ENCODE results near the gene TM9SF1. TPM values are rescaled to one million over a fixed set of nuclear protein-coding genes. Genes with fewer than 3 reads are reported as not detected.
A peak's percentile ranks its signal among the peaks of the same experiment; 100 is the strongest.

The TM9SF1 gene
- total RNA-seq, 1 donor from 2014 or later, result 18.3 TPM

DNA sequence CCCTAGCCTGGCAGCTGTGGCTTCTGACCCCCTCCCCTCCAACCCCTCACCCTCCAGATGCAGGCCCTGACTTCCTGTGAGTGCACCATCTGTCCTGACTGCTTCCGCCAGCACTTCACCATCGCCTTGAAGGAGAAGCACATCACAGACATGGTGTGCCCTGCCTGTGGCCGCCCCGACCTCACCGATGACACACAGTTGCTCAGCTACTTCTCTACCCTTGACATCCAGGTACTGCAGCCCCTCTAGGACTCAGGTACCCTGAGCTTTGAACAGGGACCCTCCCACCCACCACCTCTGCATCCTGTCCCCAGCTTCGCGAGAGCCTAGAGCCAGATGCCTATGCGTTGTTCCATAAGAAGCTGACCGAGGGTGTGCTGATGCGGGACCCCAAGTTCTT, 40.1 kb downstream of the TM9SF1 start:
- Histone ChIP-seq H3K27ac (ENCODE audit: low read depth, low read length) (no peak overlapping the region), H3K4me3 (ENCODE audit: low read length in 3 of 3) (no peak overlapping the region), H3K36me3 (ENCODE audit: control insufficient read depth in 3 of 3, insufficient read depth in 3 of 3, low read length in 3 of 3) (peaks cover 62 to 72% (median 69%) of the 10 kb centered on the region in 3 donors), H3K9me3 (ENCODE audit: control insufficient read depth in 3 of 3, low read length in 3 of 3) (no peaks in the 10 kb centered on the region), H3K27me3 (ENCODE audit: control insufficient read depth in 3 of 3, insufficient read depth in 3 of 3, low read length in 3 of 3) (no peaks in the 10 kb centered on the region), H3K9ac (ENCODE audit: low read depth in 1 of 3, low read length in 3 of 3) (peak overlapping the region in 1 of 3 donors; percentile 11), H3K4me1 (ENCODE audit: control insufficient read depth in 3 of 3, insufficient read depth in 3 of 3, low read length in 3 of 3) (peaks cover 0 to 5% (median 0%) of the 10 kb centered on the region in 3 donors)

- peak overlapping the region in 1 of 3 donors; percentile 43 for H3K9ac ChIP-seq (ENCODE audit: low read depth in 1 of 3, low read length in 3 of 3)
- H3K27me3 ChIP-seq (ENCODE audit: control insufficient read depth in 3 of 3, insufficient read depth in 3 of 3, low read length in 3 of 3), result no peaks in the 10 kb centered on the region
- peaks cover 11 to 25% (median 17%) of the 10 kb centered on the region in 3 donors for H3K4me1 ChIP-seq (ENCODE audit: control insufficient read depth in 3 of 3, insufficient read depth in 3 of 3, low read length in 3 of 3)
- no peak overlapping the region for H3K27ac ChIP-seq (ENCODE audit: low read depth, low read length)
- no peaks in the 10 kb centered on the region for H3K9me3 ChIP-seq (ENCODE audit: control insufficient read depth in 3 of 3, low read length in 3 of 3)
- no peak overlapping the region for H3K4me3 ChIP-seq (ENCODE audit: low read length in 3 of 3)
- H3K36me3 ChIP-seq (ENCODE audit: control insufficient read depth in 3 of 3, insufficient read depth in 3 of 3, low read length in 3 of 3), result peaks cover 48 to 66% (median 52%) of the 10 kb centered on the region in 3 donors
Observed at GRCh38 chr14:24151404-24152080, 43.7 kb downstream of the TM9SF1 start.

- H3K27ac ChIP-seq (ENCODE audit: low read depth, low read length), result no peak overlapping the region
- peaks cover 44 to 62% (median 48%) of the 10 kb centered on the region in 3 donors for H3K36me3 ChIP-seq (ENCODE audit: control insufficient read depth in 3 of 3, insufficient read depth in 3 of 3, low read length in 3 of 3)
- no peaks in the 10 kb centered on the region for H3K27me3 ChIP-seq (ENCODE audit: control insufficient read depth in 3 of 3, insufficient read depth in 3 of 3, low read length in 3 of 3)
- no peak overlapping the region for H3K4me3 ChIP-seq (ENCODE audit: low read length in 3 of 3)
- peak overlapping the region in 1 of 3 donors; percentile 43 for H3K9ac ChIP-seq (ENCODE audit: low read depth in 1 of 3, low read length in 3 of 3)
- H3K9me3 ChIP-seq (ENCODE audit: control insufficient read depth in 3 of 3, low read length in 3 of 3), result no peaks in the 10 kb centered on the region
- H3K4me1 ChIP-seq (ENCODE audit: control insufficient read depth in 3 of 3, insufficient read depth in 3 of 3, low read length in 3 of 3), result peaks cover 15 to 28% (median 21%) of the 10 kb centered on the region in 3 donors
Observed at GRCh38 chr14:24150993-24151392, 44.2 kb downstream of the TM9SF1 start.

DNA sequence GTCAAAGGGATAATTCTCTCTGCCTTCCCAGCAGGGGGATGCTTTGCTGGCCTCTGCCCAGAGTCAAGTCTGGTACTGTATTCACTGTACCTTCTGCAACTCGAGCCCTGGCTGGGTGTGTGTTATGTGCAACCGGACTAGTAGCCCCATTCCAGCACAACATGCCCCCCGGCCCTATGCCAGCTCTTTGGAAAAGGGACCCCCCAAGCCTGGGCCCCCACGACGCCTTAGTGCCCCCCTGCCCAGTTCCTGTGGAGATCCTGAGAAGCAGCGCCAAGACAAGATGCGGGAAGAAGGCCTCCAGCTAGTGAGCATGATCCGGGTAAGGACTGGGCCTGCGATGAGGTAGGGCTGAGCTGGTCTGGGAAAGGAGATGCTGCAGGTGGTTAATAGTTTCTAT, 44.7 kb downstream of the TM9SF1 start:
- H3K27ac ChIP-seq (ENCODE audit: low read depth, low read length), result no peak overlapping the region
- H3K4me1 ChIP-seq (ENCODE audit: control insufficient read depth in 3 of 3, insufficient read depth in 3 of 3, low read length in 3 of 3), result peaks cover 19 to 33% (median 25%) of the 10 kb centered on the region in 3 donors
- H3K4me3 ChIP-seq (ENCODE audit: low read length in 3 of 3), result no peak overlapping the region
- H3K27me3 ChIP-seq (ENCODE audit: control insufficient read depth in 3 of 3, insufficient read depth in 3 of 3, low read length in 3 of 3), result no peaks in the 10 kb centered on the region
- H3K9ac ChIP-seq (ENCODE audit: low read depth in 1 of 3, low read length in 3 of 3), result no peak overlapping the region
- H3K36me3 ChIP-seq (ENCODE audit: control insufficient read depth in 3 of 3, insufficient read depth in 3 of 3, low read length in 3 of 3), result peaks cover 41 to 58% (median 44%) of the 10 kb centered on the region in 3 donors
- H3K9me3 ChIP-seq (ENCODE audit: control insufficient read depth in 3 of 3, low read length in 3 of 3), result no peaks in the 10 kb centered on the region

- no peaks in the 10 kb centered on the region for H3K9me3 ChIP-seq (ENCODE audit: control insufficient read depth in 3 of 3, low read length in 3 of 3)
- no peak overlapping the region for H3K4me3 ChIP-seq (ENCODE audit: low read length in 3 of 3)
- H3K9ac ChIP-seq (ENCODE audit: low read depth in 1 of 3, low read length in 3 of 3), result peak overlapping the region in 1 of 3 donors; percentile 8
- H3K36me3 ChIP-seq (ENCODE audit: control insufficient read depth in 3 of 3, insufficient read depth in 3 of 3, low read length in 3 of 3), result peaks cover 38 to 53% (median 39%) of the 10 kb centered on the region in 3 donors
- peaks cover 24 to 35% (median 30%) of the 10 kb centered on the region in 3 donors for H3K4me1 ChIP-seq (ENCODE audit: control insufficient read depth in 3 of 3, insufficient read depth in 3 of 3, low read length in 3 of 3)
- H3K27me3 ChIP-seq (ENCODE audit: control insufficient read depth in 3 of 3, insufficient read depth in 3 of 3, low read length in 3 of 3), result no peaks in the 10 kb centered on the region
- H3K27ac ChIP-seq (ENCODE audit: low read depth, low read length), result no peak overlapping the region
Observed at GRCh38 chr14:24150061-24150460, 45.2 kb downstream of the TM9SF1 start.

GRCh38 chr14:24149302-24149969, 45.8 kb downstream of the TM9SF1 start:
- Histone ChIP-seq H3K36me3 (ENCODE audit: control insufficient read depth in 3 of 3, insufficient read depth in 3 of 3, low read length in 3 of 3) (peaks cover 33 to 51% (median 35%) of the 10 kb centered on the region in 3 donors), H3K9ac (ENCODE audit: low read depth in 1 of 3, low read length in 3 of 3) (no peak overlapping the region), H3K27ac (ENCODE audit: low read depth, low read length) (no peak overlapping the region)

DNA sequence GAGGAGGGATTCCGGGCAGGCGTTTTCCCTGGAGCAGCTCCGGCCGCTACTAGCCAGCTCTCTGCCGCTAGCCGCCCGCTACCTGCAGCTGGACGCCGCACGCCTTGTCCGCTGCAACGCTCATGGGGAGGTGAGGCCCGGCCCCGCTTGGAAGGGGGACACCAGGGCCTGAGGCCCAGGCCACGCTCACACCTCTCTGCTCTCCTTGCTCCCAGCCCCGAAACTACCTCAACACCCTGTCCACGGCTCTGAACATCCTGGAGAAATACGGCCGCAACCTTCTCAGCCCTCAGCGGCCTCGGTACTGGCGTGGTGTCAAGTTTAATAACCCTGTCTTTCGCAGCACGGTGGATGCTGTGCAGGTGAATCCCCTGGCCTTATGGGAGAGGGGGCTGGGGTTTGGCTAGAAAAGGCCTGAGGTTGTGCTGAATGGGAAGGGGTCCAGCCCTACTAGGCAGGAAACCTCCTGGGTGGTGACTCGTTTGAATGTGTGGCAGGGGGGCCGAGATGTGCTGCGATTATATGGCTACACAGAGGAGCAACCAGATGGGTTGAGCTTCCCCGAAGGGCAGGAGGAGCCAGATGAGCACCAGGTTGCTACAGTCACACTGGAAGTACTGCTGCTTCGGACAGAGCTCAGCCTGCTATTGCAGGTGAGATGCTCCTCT, 47.3 kb downstream of the TM9SF1 start:
- Histone ChIP-seq H3K9me3 (ENCODE audit: control insufficient read depth in 3 of 3, low read length in 3 of 3) (no peaks in the 10 kb centered on the region), H3K4me1 (ENCODE audit: control insufficient read depth in 3 of 3, insufficient read depth in 3 of 3, low read length in 3 of 3) (peaks cover 30 to 50% (median 31%) of the 10 kb centered on the region in 3 donors), H3K9ac (ENCODE audit: low read depth in 1 of 3, low read length in 3 of 3) (peak overlapping the region; percentile 90 to 96 (median 91)), H3K27me3 (ENCODE audit: control insufficient read depth in 3 of 3, insufficient read depth in 3 of 3, low read length in 3 of 3) (no peaks in the 10 kb centered on the region), H3K27ac (ENCODE audit: low read depth, low read length) (peak overlapping the region; percentile 80), H3K4me3 (ENCODE audit: low read length in 3 of 3) (peak overlapping the region; percentile 90 to 97 (median 94)), H3K36me3 (ENCODE audit: control insufficient read depth in 3 of 3, insufficient read depth in 3 of 3, low read length in 3 of 3) (peaks cover 37 to 52% (median 39%) of the 10 kb centered on the region in 3 donors)

More at GRCh38 chr14:24149302-24149969, 45.8 kb downstream of the TM9SF1 start:
- peaks cover 25 to 38% (median 30%) of the 10 kb centered on the region in 3 donors for H3K4me1 ChIP-seq (ENCODE audit: control insufficient read depth in 3 of 3, insufficient read depth in 3 of 3, low read length in 3 of 3)
- no peaks in the 10 kb centered on the region for H3K27me3 ChIP-seq (ENCODE audit: control insufficient read depth in 3 of 3, insufficient read depth in 3 of 3, low read length in 3 of 3)
- H3K4me3 ChIP-seq (ENCODE audit: low read length in 3 of 3), result no peak overlapping the region
- no peaks in the 10 kb centered on the region for H3K9me3 ChIP-seq (ENCODE audit: control insufficient read depth in 3 of 3, low read length in 3 of 3)

- Histone ChIP-seq H3K9me3 (ENCODE audit: control insufficient read depth in 3 of 3, low read length in 3 of 3) (no peaks in the 10 kb centered on the region), H3K4me1 (ENCODE audit: control insufficient read depth in 3 of 3, insufficient read depth in 3 of 3, low read length in 3 of 3) (peaks cover 31 to 52% (median 31%) of the 10 kb centered on the region in 3 donors), H3K27ac (ENCODE audit: low read depth, low read length) (peak within 1 kb of the TSS; percentile 90), H3K9ac (ENCODE audit: low read depth in 1 of 3, low read length in 3 of 3) (peak within 1 kb of the TSS; percentile 90 to 96 (median 91)), H3K27me3 (ENCODE audit: control insufficient read depth in 3 of 3, insufficient read depth in 3 of 3, low read length in 3 of 3) (no peaks in the 10 kb centered on the region), H3K36me3 (ENCODE audit: control insufficient read depth in 3 of 3, insufficient read depth in 3 of 3, low read length in 3 of 3) (peaks cover 33 to 48% (median 36%) of the 10 kb centered on the region in 3 donors), H3K4me3 (ENCODE audit: low read length in 3 of 3) (peak within 1 kb of the TSS; percentile 90 to 97 (median 94))
Observed at GRCh38 chr14:24146978-24147760, 48.1 kb downstream of the TM9SF1 start, which contains the start of gene RNF31. Gene RNF31, plus strand, starts transcription at chr14:24147498. Its CDS starts 201 bp downstream, at chr14:24147699.

GRCh38 chr14:24146453-24146977, 48.7 kb downstream of the TM9SF1 start, which contains the start of gene PSME2:
Gene PSME2, minus strand, starts transcription at chr14:24146610. Its CDS starts 29 bp downstream, at chr14:24146581.
- Histone ChIP-seq H3K4me1 (ENCODE audit: control insufficient read depth in 3 of 3, insufficient read depth in 3 of 3, low read length in 3 of 3) (peaks cover 34 to 57% (median 36%) of the 10 kb centered on the region in 3 donors), H3K9me3 (ENCODE audit: control insufficient read depth in 3 of 3, low read length in 3 of 3) (no peaks in the 10 kb centered on the region), H3K9ac (ENCODE audit: low read depth in 1 of 3, low read length in 3 of 3) (peak within 1 kb of the TSS; percentile 90 to 96 (median 91)), H3K36me3 (ENCODE audit: control insufficient read depth in 3 of 3, insufficient read depth in 3 of 3, low read length in 3 of 3) (peaks cover 27 to 41% (median 30%) of the 10 kb centered on the region in 3 donors), H3K27ac (ENCODE audit: low read depth, low read length) (peak within 1 kb of the TSS; percentile 90), H3K4me3 (ENCODE audit: low read length in 3 of 3) (peak within 1 kb of the TSS; percentile 90 to 97 (median 94)), H3K27me3 (ENCODE audit: control insufficient read depth in 3 of 3, insufficient read depth in 3 of 3, low read length in 3 of 3) (no peaks in the 10 kb centered on the region)
